HG03432 (cell line): ENCODE results near the gene MECP2.

Experiments used
- ATAC-seq: cut with Tn5 transposase; IDR thresholded peaks from one replicate; pipeline ENCODE4 v1.9.1; 2021; ENCODE audit warnings: mild to moderate bottlenecking, moderate library complexity; ENCODE audit not compliant: unreplicated experiment

MECP2 gene

GRCh38 chrX:154019061-154019621, 78.4 kb downstream of the MECP2 start:
- peak; percentile 22 for ATAC-seq

- ATAC-seq: no peak
These were observed 78.9 kb downstream of the MECP2 start for GRCh38 chrX:154018518-154019060.

GRCh38 chrX:154017766-154018517, 79.6 kb downstream of the MECP2 start:
- no peak for ATAC-seq

GRCh38 chrX:154016366-154017076, 81.0 kb downstream of the MECP2 start:
- ATAC-seq: no peak

GRCh38 chrX:154015581-154016264, 81.8 kb downstream of the MECP2 start:
- no peak for ATAC-seq

- ATAC-seq: no peak
These were observed 82.8 kb downstream of the MECP2 start for GRCh38 chrX:154014429-154015380.

GRCh38 chrX:154013614-154014360, 83.7 kb downstream of the MECP2 start:
- ATAC-seq: no peak

- no peak for ATAC-seq
These were observed 84.5 kb downstream of the MECP2 start for GRCh38 chrX:154013001-154013421.

- no peak for ATAC-seq
These were observed 85.1 kb downstream of the MECP2 start for GRCh38 chrX:154012336-154012991.

- ATAC-seq: no peak
These were observed 85.9 kb downstream of the MECP2 start for GRCh38 chrX:154011376-154012335.

GRCh38 chrX:154010330-154011087, 87.0 kb downstream of the MECP2 start:
- no peak for ATAC-seq

GRCh38 chrX:154008521-154008920, 89.0 kb downstream of the MECP2 start:
- no peak for ATAC-seq

GRCh38 chrX:154006947-154007346, 90.6 kb downstream of the MECP2 start:
- no peak for ATAC-seq

- no peak for ATAC-seq
These were observed 93.2 kb downstream of the MECP2 start for GRCh38 chrX:154004315-154004714.

GRCh38 chrX:154002215-154002719, 95.2 kb downstream of the MECP2 start:
- ATAC-seq: peak; percentile 61

GRCh38 chrX:154000051-154000450, 97.5 kb downstream of the MECP2 start:
- ATAC-seq: no peak
